ENCODE data around the gene TFPI2.

TFPI2 gene

GRCh38 chr7:93902777-93903423, 12.3 kb upstream of the TFPI2 start:
- no peak for DNase-seq

GRCh38 chr7:93897680-93898079, 7.1 kb upstream of the TFPI2 start:
- DNase-seq: no peak

GRCh38 chr7:93895859-93896600, 5.5 kb upstream of the TFPI2 start:
- DNase-seq: no peak

GRCh38 chr7:93894966-93895640, 4.5 kb upstream of the TFPI2 start:
- no peak for DNase-seq

- DNase-seq: no peak
Measured at GRCh38 chr7:93894426-93894825, 3.9 kb upstream of the TFPI2 start.

GRCh38 chr7:93890041-93890463, 501 bp downstream of the TFPI2 start:
- peak; percentile 23 for DNase-seq

- DNase-seq: no peak
Measured at GRCh38 chr7:93889261-93889660, 1.3 kb downstream of the TFPI2 start.

- DNase-seq: no peak
Measured at GRCh38 chr7:93884541-93884940, 6.0 kb downstream of the TFPI2 start.

- no peak for DNase-seq
Measured at GRCh38 chr7:93883917-93884345, 6.6 kb downstream of the TFPI2 start.

GRCh38 chr7:93883078-93883916, 7.3 kb downstream of the TFPI2 start:
- no peak for DNase-seq

- no peak for DNase-seq
Measured at GRCh38 chr7:93882468-93882867, 8.1 kb downstream of the TFPI2 start.

GRCh38 chr7:93879356-93879755, 11.2 kb downstream of the TFPI2 start:
- no peak for DNase-seq

GRCh38 chr7:93877742-93878141, 12.8 kb downstream of the TFPI2 start:
- DNase-seq: no peak

GRCh38 chr7:93873998-93874574, 16.5 kb downstream of the TFPI2 start:
- DNase-seq: no peak

- DNase-seq: no peak
Measured at GRCh38 chr7:93866886-93867285, 23.7 kb downstream of the TFPI2 start.

- DNase-seq: no peak
Measured at GRCh38 chr7:93862651-93863050, 27.9 kb downstream of the TFPI2 start.

- DNase-seq: no peak
Measured at GRCh38 chr7:93861325-93861949, 29.1 kb downstream of the TFPI2 start.

- no peak for DNase-seq
Measured at GRCh38 chr7:93860261-93860660, 30.3 kb downstream of the TFPI2 start.

GRCh38 chr7:93858857-93859256, 31.7 kb downstream of the TFPI2 start:
- DNase-seq: no peak

GRCh38 chr7:93856323-93856722, 34.2 kb downstream of the TFPI2 start:
- DNase-seq: no peak

- DNase-seq: no peak
Measured at GRCh38 chr7:93855797-93856196, 34.8 kb downstream of the TFPI2 start.

- no peak for DNase-seq
Measured at GRCh38 chr7:93854480-93854879, 36.1 kb downstream of the TFPI2 start.

All from DMS79 (cell line).